ENCODE results near the gene UHMK1. TPM values are rescaled to one million over a fixed set of nuclear protein-coding genes. Genes with fewer than 3 reads are reported as not detected.
A peak's percentile ranks its signal among the peaks of the same experiment; 100 is the strongest.

Gene UHMK1
- total RNA-seq, 1 experiment from 2014 or later: 76.0 TPM

- H3K27ac ChIP-seq (ENCODE audit: low read length): no peak overlapping the region
- H3K4me1 ChIP-seq (ENCODE audit: control insufficient read depth, insufficient read depth, low read length): no peaks in the 10 kb centered on the region
- no peaks in the 10 kb centered on the region for H3K9me3 ChIP-seq (ENCODE audit: control insufficient read depth, insufficient read depth, low read depth, low read length)
- intact Hi-C loops (cut with micrococcal nuclease; ENCODE audit: unreplicated experiment) (no loop called here), in situ Hi-C loops (cut with HindIII; ENCODE audit: low pct_unique_long_range_greater_than_20kb, low sequenced_read_pairs) (no loop called here)
- ChIA-PET CTCF (no interaction called here), POLR2A (no interaction called here)
- H3K4me3 ChIP-seq (ENCODE audit: low read depth in 2 of 2, low read length in 2 of 2): no peak overlapping the region
- TF ChIP-seq TCF7L2 (IDR thresholded peaks at IDR 0.05; ENCODE audit: low read depth, low read length) (no peak), CTCF (IDR thresholded peaks at IDR 0.05) (no peak), REST (IDR thresholded peaks at IDR 0.05; ENCODE audit: insufficient read depth in 1 of 2, low read depth in 2 of 2, low read length in 1 of 2) (no peak), SIN3A (IDR thresholded peaks at IDR 0.05; ENCODE audit: borderline replicate concordance, insufficient read depth, low read depth, low read length) (no peak), POLR2AphosphoS5 (IDR thresholded peaks at IDR 0.05; ENCODE audit: low read depth, low read length) (no peak)
- no peaks in the 10 kb centered on the region for H3K27me3 ChIP-seq (ENCODE audit: control insufficient read depth, insufficient read depth, low read length)
- no peak for ATAC-seq
- no peaks in the 10 kb centered on the region for H3K36me3 ChIP-seq (ENCODE audit: control insufficient read depth, insufficient read depth, low read length)
- no peak for DNase-seq (ENCODE audit: low read depth, low spot score)
- BruUV-seq (replicated peaks): no TSS peak
Observed at GRCh38 chr1:162552684-162553252, 55.1 kb downstream of the UHMK1 start.

GRCh38 chr1:162554258-162554657, 56.6 kb downstream of the UHMK1 start:
- no peaks in the 10 kb centered on the region for H3K9me3 ChIP-seq (ENCODE audit: control insufficient read depth, insufficient read depth, low read depth, low read length)
- no peak overlapping the region for H3K27ac ChIP-seq (ENCODE audit: low read length)
- no peaks in the 10 kb centered on the region for H3K27me3 ChIP-seq (ENCODE audit: control insufficient read depth, insufficient read depth, low read length)
- CTCF ChIA-PET: no interaction called here
- peak; percentile 35; the same call in 1 of the 2 replicates for ATAC-seq
- in situ Hi-C loops (cut with HindIII; ENCODE audit: low pct_unique_long_range_greater_than_20kb, low sequenced_read_pairs) (no loop called here), intact Hi-C loops (cut with micrococcal nuclease; ENCODE audit: unreplicated experiment) (no loop called here)
- POLR2A ChIA-PET: no interaction called here
- no peak for DNase-seq (ENCODE audit: low read depth, low spot score)
- TF ChIP-seq REST (IDR thresholded peaks at IDR 0.05; ENCODE audit: insufficient read depth in 1 of 2, low read depth in 2 of 2, low read length in 1 of 2): no peak
- no peak for TF ChIP-seq CTCF (IDR thresholded peaks at IDR 0.05)
- no peak for TF ChIP-seq SIN3A (IDR thresholded peaks at IDR 0.05; ENCODE audit: borderline replicate concordance, insufficient read depth, low read depth, low read length)
- no peak overlapping the region for H3K4me3 ChIP-seq (ENCODE audit: low read depth in 2 of 2, low read length in 2 of 2)
- no peaks in the 10 kb centered on the region for H3K36me3 ChIP-seq (ENCODE audit: control insufficient read depth, insufficient read depth, low read length)
- H3K4me1 ChIP-seq (ENCODE audit: control insufficient read depth, insufficient read depth, low read length): no peaks in the 10 kb centered on the region
- no TSS peak for BruUV-seq (replicated peaks)

Data from Panc1 (cell line).